OCI-LY3 (cell line): Measurements from ENCODE around the gene RRM2.

Source experiments
- CTCF ChIP-seq: fragments of 200-600, 300-600 bp; sonication (generic); IDR thresholded peaks from 2 replicates; pipeline ENCODE4 v1.5.1; 2014; ENCODE audit warnings: antibody characterized with exemption, low read length, low read depth
- EZH2phosphoT487 ChIP-seq: fragments of 200-600 bp; shearing (Covaris generic); IDR thresholded peaks from 2 replicates; pipeline ENCODE4 v1.6.1; 2018; ENCODE audit warnings: antibody characterized with exemption, mixed run types, low read depth

GRCh38 chr2:10132996-10133647 lies 10.6 kb downstream of the RRM2 start:
- TF ChIP-seq CTCF: no peak
- no peak for TF ChIP-seq EZH2phosphoT487
